Left colon (tissue), 2 donors: ENCODE data around the gene PTPN5. TPM values are rescaled to one million over a fixed set of nuclear protein-coding genes. Genes with fewer than 3 reads are reported as not detected.
"Not testable (repeated sequence)": the region's sequence is repeated elsewhere in the genome, so short reads cannot be mapped to it uniquely, and the experiment has no call there.

Experiments used
- ATAC-seq: fragments of 200-7000 bp; cut with Tn5 transposase; one replicate; pipeline ENCODE4 v1.9.1; 2020; ENCODE audit warnings: mild to moderate bottlenecking, moderate library complexity
- DNase-seq, 2 donors: peaks; one replicate each; pipeline ENCODE4 v3.0.0-alpha.2; 2020
- intact Hi-C, 2 donors: fragments of 100-400 bp; cut with DNase I in 1 of 2; cut with micrococcal nuclease in 1 of 2; formaldehyde crosslinking; loops; one replicate each; pipeline versions ENCODE4 v1.11.2 to v1.14.0; 2022; cut with DNase I, micrococcal nuclease
- total RNA-seq, 2 donors: library from RNA; stranded (reverse); fragmentation: NEBNext Ultra II Directional; extraction: Animal tissue kit (Norgen Biotek cat#: 25700); gene quantifications; one replicate each; pipeline ENCODE4 v1.2.1, GENCODE V29; 2021
- donor health status: DM: no; HTN: no; CAD: no.
- donor health status: DM: yes; HTN: yes; CAD: no.

PTPN5 gene
- total RNA-seq, 2 donors from 2014 or later = 0.18 to 0.22 TPM

- ATAC-seq (no peak), DNase-seq (no peak)
- intact Hi-C loops = no loop called here
Observed at GRCh38 chr11:18701614-18702216, 89.9 kb downstream of the PTPN5 start.

- intact Hi-C loops = no loop called here
- ATAC-seq = no peak
Observed at GRCh38 chr11:18700872-18701271, 90.7 kb downstream of the PTPN5 start.

GRCh38 chr11:18700375-18700774, 91.2 kb downstream of the PTPN5 start:
- intact Hi-C loops = no loop called here
- no peak for DNase-seq

More at GRCh38 chr11:18700872-18701271, 90.7 kb downstream of the PTPN5 start:
- DNase-seq = no peak

GRCh38 chr11:18699848-18700261, 91.7 kb downstream of the PTPN5 start:
- no peak for ATAC-seq

More at GRCh38 chr11:18700375-18700774, 91.2 kb downstream of the PTPN5 start:
- no peak for ATAC-seq

GRCh38 chr11:18699269-18699596, 92.4 kb downstream of the PTPN5 start:
- DNase-seq (no peak), ATAC-seq (no peak)
- intact Hi-C loops = loop anchor here in 1 of 2 donors (10.0 kb wide), 1 partner anchor 64 kb away; the partner anchor contains the start of gene SPTY2D1

More at GRCh38 chr11:18699848-18700261, 91.7 kb downstream of the PTPN5 start:
- intact Hi-C loops = loop anchor here in 1 of 2 donors (10.0 kb wide), 1 partner anchor 65 kb away; the partner anchor contains the start of gene SPTY2D1
- DNase-seq = peak in 1 of 2 donors; percentile 48

- DNase-seq = peak; percentile 91 to 95
- intact Hi-C loops = loop anchor here in 1 of 2 donors (10.0 kb wide), 1 partner anchor 64 kb away; the partner anchor contains the start of gene SPTY2D1
- peak; percentile 97 for ATAC-seq
Observed at GRCh38 chr11:18698341-18699268, 93.0 kb downstream of the PTPN5 start, which contains the start of gene TMEM86A. Gene TMEM86A, plus strand, starts transcription at chr11:18698779. Its CDS starts 108 bp downstream, at chr11:18698887.

GRCh38 chr11:18697576-18697975, 94.0 kb downstream of the PTPN5 start:
- intact Hi-C loops = loop anchor here in 1 of 2 donors (10.0 kb wide), 1 partner anchor 63 kb away; the partner anchor contains the start of gene SPTY2D1
- ATAC-seq (no peak), DNase-seq (no peak)

GRCh38 chr11:18696638-18697225, 94.9 kb downstream of the PTPN5 start:
- no peak for ATAC-seq
- DNase-seq = no peak
- intact Hi-C loops = loop anchor here in 1 of 2 donors (10.0 kb wide), 1 partner anchor 62 kb away; the partner anchor contains the start of gene SPTY2D1

GRCh38 chr11:18692941-18693760, 98.4 kb downstream of the PTPN5 start:
- intact Hi-C loops = loop anchor here in 1 of 2 donors (10.0 kb wide), 1 partner anchor 58 kb away; the partner anchor contains the start of gene SPTY2D1
- ATAC-seq (no peak), DNase-seq (no peak)

GRCh38 chr11:18691467-18692140, 100.0 kb downstream of the PTPN5 start:
- DNase-seq, ATAC-seq: not testable (repeated sequence)
- intact Hi-C loops = loop anchor here in 1 of 2 donors (10.0 kb wide), 1 partner anchor 57 kb away; the partner anchor contains the start of gene SPTY2D1

GRCh38 chr11:18684267-18684666, 107.3 kb downstream of the PTPN5 start:
- intact Hi-C loops = no loop called here
- no peak for DNase-seq
- ATAC-seq = no peak

GRCh38 chr11:18682466-18682865, 109.1 kb downstream of the PTPN5 start:
- DNase-seq (no peak), ATAC-seq (no peak)
- intact Hi-C loops = no loop called here

- ATAC-seq, intact Hi-C loops: not testable (repeated sequence)
Observed at GRCh38 chr11:18681949-18682348, 109.6 kb downstream of the PTPN5 start.

More at GRCh38 chr11:18681949-18682348, 109.6 kb downstream of the PTPN5 start:
- not testable (repeated sequence) for DNase-seq

Other genes starting within 250 kb of the PTPN5 start
- gene UEVLD, start 203.1 kb downstream of the PTPN5 start, total RNA-seq = 10 to 100 TPM; 32.7 to 36.3 TPM
- 1 to 10 TPM; 1.8 to 2.0 TPM for gene MISFA, start 192.0 kb downstream of the PTPN5 start, total RNA-seq
- 10 to 100 TPM; 19.9 to 20.2 TPM for gene SPTY2D1, start 157.5 kb downstream of the PTPN5 start, total RNA-seq
- gene TMEM86A, start 93.0 kb downstream of the PTPN5 start, total RNA-seq = 1 to 10 TPM; 2.0 to 3.3 TPM
- 1 to 10 TPM in 1 of 2 donors, under 1 TPM in 1; 0.81 to 2.0 TPM for gene IGSF22, start 65.6 kb downstream of the PTPN5 start, total RNA-seq
- not detected for gene MRGPRX1, start 147.6 kb upstream of the PTPN5 start, total RNA-seq